Right ventricle myocardium inferior (tissue), 1 donor: ENCODE data around the gene B3GNT7. TPM values are rescaled to one million over a fixed set of nuclear protein-coding genes. Genes with fewer than 3 reads are reported as not detected.
"Not testable (repeated sequence)": the region's sequence is repeated elsewhere in the genome, so short reads cannot be mapped to it uniquely, and the experiment has no call there.

Source experiments
- ATAC-seq: fragments of 200-7000 bp; cut with Tn5 transposase; one replicate; pipeline ENCODE4 v1.9.1; 2020; ENCODE audit warnings: mild to moderate bottlenecking, moderate library complexity
- DNase-seq: peaks from one replicate; pipeline ENCODE4 v3.0.0; 2021; ENCODE audit errors: missing footprints
- intact Hi-C: fragments of 100-400 bp; cut with DNase I; formaldehyde crosslinking; loops from one replicate; pipeline ENCODE4 v1.11.0; 2022
- long read RNA-seq: library from polyadenylated mRNA; unstranded; transcript quantifications from one replicate; pipeline ENCODE4 v2.0.0, GENCODE V29; 2021
- total RNA-seq: library from RNA; stranded (reverse); fragmentation: NEBNext Ultra II Directional; extraction: Animal tissue kit (Norgen Biotek cat#: 25700); gene quantifications from one replicate; pipeline ENCODE4 v1.2.1, GENCODE V29; 2021
- donor health status: DM: no; HTN: yes; CAD: no; lungs with severe emphysema.

Gene B3GNT7
- 9.1 TPM for total RNA-seq
- long read RNA-seq, partial matches to known transcripts = 0 of 3 reads
- long read RNA-seq, other reads (novel, unspliced or antisense) = 0 of 3 reads

GRCh38 chr2:231395188-231396057 is at the start of gene B3GNT7:
TSS of gene B3GNT7 (plus strand) at chr2:231395710. CDS start at chr2:231395804, 94 bp downstream.
- no peak for DNase-seq
- ATAC-seq = no peak
- intact Hi-C loops = loop anchor here (2.0 to 5.0 kb wide), 2 partner anchors 33 to 101 kb away; no protein-coding TSS in a partner anchor

GRCh38 chr2:231347081-231347480 is 48.4 kb upstream of the B3GNT7 start:
- intact Hi-C loops = no loop called here
- DNase-seq (no peak), ATAC-seq (no peak)

GRCh38 chr2:231347638-231348037 is 47.9 kb upstream of the B3GNT7 start:
- intact Hi-C loops = no loop called here
- ATAC-seq = no peak
- no peak for DNase-seq

- no peak for ATAC-seq
- DNase-seq = no peak
- intact Hi-C loops = no loop called here
Measured at GRCh38 chr2:231348173-231348572, 47.3 kb upstream of the B3GNT7 start.

- DNase-seq = no peak
- intact Hi-C loops = no loop called here
- ATAC-seq = peak; percentile 56
Measured at GRCh38 chr2:231348704-231349373, 46.7 kb upstream of the B3GNT7 start.

- ATAC-seq = peak; percentile 26
- intact Hi-C loops = not testable (repeated sequence)
- DNase-seq = peak; percentile 9
Measured at GRCh38 chr2:231349374-231349735, 46.2 kb upstream of the B3GNT7 start.

GRCh38 chr2:231351648-231352047 is 43.9 kb upstream of the B3GNT7 start:
- ATAC-seq (no peak), DNase-seq (no peak)
- intact Hi-C loops = no loop called here

GRCh38 chr2:231353469-231353868 is 42.0 kb upstream of the B3GNT7 start:
- ATAC-seq (no peak), DNase-seq (peak; percentile 25)
- intact Hi-C loops = no loop called here

GRCh38 chr2:231355508-231356465 is 39.7 kb upstream of the B3GNT7 start:
- peak; percentile 27 for ATAC-seq
- DNase-seq = peak; percentile 42
- intact Hi-C loops = no loop called here

- intact Hi-C loops = no loop called here
- ATAC-seq = no peak
- no peak for DNase-seq
Measured at GRCh38 chr2:231356466-231356844, 39.1 kb upstream of the B3GNT7 start.

GRCh38 chr2:231357048-231357447 is 38.5 kb upstream of the B3GNT7 start:
- no peak for ATAC-seq
- intact Hi-C loops = no loop called here
- peak; percentile 16 for DNase-seq

GRCh38 chr2:231357931-231358330 is 37.6 kb upstream of the B3GNT7 start:
- DNase-seq (no peak), ATAC-seq (no peak)
- intact Hi-C loops = no loop called here

- DNase-seq = peak; percentile 11
- no peak for ATAC-seq
- intact Hi-C loops = no loop called here
Measured at GRCh38 chr2:231359441-231359840, 36.1 kb upstream of the B3GNT7 start.

GRCh38 chr2:231359948-231360347 is 35.6 kb upstream of the B3GNT7 start:
- intact Hi-C loops = loop anchor here (5.0 kb wide), 1 partner anchor 37 kb away; the partner anchor contains the start of gene B3GNT7
- no peak for DNase-seq

GRCh38 chr2:231360401-231360800 is 35.1 kb upstream of the B3GNT7 start:
- DNase-seq (no peak), ATAC-seq (peak; percentile 49)
- intact Hi-C loops = loop anchor here (5.0 kb wide), 1 partner anchor 37 kb away; the partner anchor contains the start of gene B3GNT7

More at GRCh38 chr2:231359948-231360347, 35.6 kb upstream of the B3GNT7 start:
- ATAC-seq = no peak

- ATAC-seq = peak; percentile 47
- peak; percentile 60 for DNase-seq
- intact Hi-C loops = loop anchor here (5.0 kb wide), 1 partner anchor 36 kb away; the partner anchor contains the start of gene B3GNT7
Measured at GRCh38 chr2:231360881-231361371, 34.6 kb upstream of the B3GNT7 start.

GRCh38 chr2:231361701-231362554 is 33.6 kb upstream of the B3GNT7 start:
- DNase-seq = peak; percentile 33
- no peak for ATAC-seq

More at GRCh38 chr2:231361701-231362554, 33.6 kb upstream of the B3GNT7 start:
- intact Hi-C loops = loop anchor here (5.0 kb wide), 1 partner anchor 35 kb away; the partner anchor contains the start of gene B3GNT7
